Esophagus muscularis mucosa (tissue), 4 donors: Measurements from ENCODE around the gene USP28. TPM values are rescaled to one million over a fixed set of nuclear protein-coding genes. Genes with fewer than 3 reads are reported as not detected.

Experiments used
- DNase-seq: peaks from one replicate; pipeline ENCODE4 v3.0.0-alpha.2; 2017; ENCODE audit errors: extremely low spot score
- H3K27ac ChIP-seq, 4 donors: fragments of 200-600 bp; sonication (generic); replicated peaks in 1 of 4; 1 replicate in 3 of 4; 2 replicates in 1 of 4; pipeline ENCODE4 v1.5.1; 2016 to 2019; ENCODE audit warnings: mild to moderate bottlenecking in 1 of 4
- H3K27me3 ChIP-seq, 4 donors: fragments of 200-600 bp; sonication (generic); one replicate each; pipeline versions ENCODE4 v1.5.1 to v1.6.0; 2016 to 2019
- H3K36me3 ChIP-seq, 4 donors: fragments of 200-600 bp; sonication (generic); one replicate each; pipeline ENCODE4 v1.5.1; 2016 to 2019
- H3K4me1 ChIP-seq, 4 donors: fragments of 200-600 bp; sonication (generic); one replicate each; pipeline ENCODE4 v1.5.1; 2016 to 2019
- H3K4me3 ChIP-seq, 4 donors: fragments of 200-600 bp; sonication (generic); 1 replicate in 2 of 4; 2 replicates in 2 of 4; pipeline ENCODE4 v1.5.1; 2016 to 2019; ENCODE audit warnings: mild to moderate bottlenecking in 4 of 4, moderate library complexity in 1 of 4
- H3K9me3 ChIP-seq, 4 donors: fragments of 200-600 bp; sonication (generic); 1 replicate in 3 of 4; 2 replicates in 1 of 4; pipeline ENCODE4 v1.5.1; 2016 to 2019
- EP300 ChIP-seq: sonication (generic); formaldehyde crosslinking; IDR thresholded peaks from one replicate; pipeline ENCODE4 v1.6.1; 2017; ENCODE audit warnings: antibody characterized with exemption
- POLR2A ChIP-seq: fragments of 450-650 bp; IDR thresholded peaks from one replicate; pipeline ENCODE4 v1.6.1; 2017; ENCODE audit warnings: antibody characterized with exemption, moderate library complexity, mild to moderate bottlenecking, low read depth
- POLR2AphosphoS5 ChIP-seq, 2 donors: sonication (generic); formaldehyde crosslinking; IDR thresholded peaks; one replicate each; pipeline ENCODE4 v1.6.1; 2017; ENCODE audit warnings: antibody characterized with exemption in 2 of 2
- WGBS: methylation state at CpG from one replicate; pipeline ENCODE4 v1.1.5; 2018; 5-methylcytosine and 5-hydroxymethylcytosine counted together
- intact Hi-C: fragments of 100-400 bp; cut with DNase I; formaldehyde crosslinking; loops from one replicate; pipeline ENCODE4 v1.15.1; 2023
- total RNA-seq, 4 donors: library from RNA; depleted of rRNA; stranded (reverse); fragments of >200 nt; gene quantifications; one replicate each; pipeline versions ENCODE4 v1.1.0 to v1.2.1, GENCODE V29; 2016
- TF ChIP-seq, protein P1 (sequence below), 3 experiments: fragments of 200-600 bp in 2 of 3; fragments of 450-650 bp in 1 of 3; sonication (generic) in 2 of 3; IDR thresholded peaks; one replicate each; pipeline ENCODE4 v1.5.1; 2017 to 2019; ENCODE audit warnings: antibody characterized with exemption in 3 of 3, mild to moderate bottlenecking in 2 of 3, moderate library complexity in 1 of 3

The USP28 gene
- total RNA-seq, 4 donors from 2014 or later: 25.2 to 45.9 (median 35.3) TPM

DNA sequence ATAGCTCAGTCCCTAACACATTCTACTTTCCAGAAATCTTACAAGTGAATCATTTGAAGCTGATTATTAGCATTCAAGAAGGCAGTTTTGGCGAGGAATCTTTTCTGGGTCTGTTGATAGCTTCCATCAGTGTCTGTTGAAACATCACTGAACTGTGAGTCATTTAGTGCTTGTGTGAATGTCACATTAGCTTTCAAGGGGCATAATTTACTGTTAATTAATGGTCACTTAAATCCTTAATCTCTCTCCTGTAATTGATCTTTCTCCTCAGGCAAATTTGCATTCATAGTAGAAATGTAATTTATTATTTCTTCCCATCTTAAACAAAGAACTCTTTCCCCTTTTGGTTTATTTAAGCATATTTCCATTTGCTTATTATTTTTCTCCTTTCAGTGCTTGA is 31.8 kb upstream of the USP28 start:
- DNase-seq: no peak
- WGBS: 52% methylated on average over 1 of the region's 1 CpG
- Histone ChIP-seq H3K9me3 (no peaks in the 10 kb centered on the region), H3K4me1 (no peaks in the 10 kb centered on the region), H3K4me3 (no peak overlapping the region), H3K27ac (no peak overlapping the region), H3K27me3 (peaks cover 0 to 37% (median 0%) of the 10 kb centered on the region in 4 donors), H3K36me3 (no peaks in the 10 kb centered on the region)
- intact Hi-C loops: no loop called here
- TF ChIP-seq POLR2A (no peak), EP300 (no peak), POLR2AphosphoS5 (IDR thresholded peaks at IDR 0.05) (no peak)
- TF ChIP-seq, protein P1, sequence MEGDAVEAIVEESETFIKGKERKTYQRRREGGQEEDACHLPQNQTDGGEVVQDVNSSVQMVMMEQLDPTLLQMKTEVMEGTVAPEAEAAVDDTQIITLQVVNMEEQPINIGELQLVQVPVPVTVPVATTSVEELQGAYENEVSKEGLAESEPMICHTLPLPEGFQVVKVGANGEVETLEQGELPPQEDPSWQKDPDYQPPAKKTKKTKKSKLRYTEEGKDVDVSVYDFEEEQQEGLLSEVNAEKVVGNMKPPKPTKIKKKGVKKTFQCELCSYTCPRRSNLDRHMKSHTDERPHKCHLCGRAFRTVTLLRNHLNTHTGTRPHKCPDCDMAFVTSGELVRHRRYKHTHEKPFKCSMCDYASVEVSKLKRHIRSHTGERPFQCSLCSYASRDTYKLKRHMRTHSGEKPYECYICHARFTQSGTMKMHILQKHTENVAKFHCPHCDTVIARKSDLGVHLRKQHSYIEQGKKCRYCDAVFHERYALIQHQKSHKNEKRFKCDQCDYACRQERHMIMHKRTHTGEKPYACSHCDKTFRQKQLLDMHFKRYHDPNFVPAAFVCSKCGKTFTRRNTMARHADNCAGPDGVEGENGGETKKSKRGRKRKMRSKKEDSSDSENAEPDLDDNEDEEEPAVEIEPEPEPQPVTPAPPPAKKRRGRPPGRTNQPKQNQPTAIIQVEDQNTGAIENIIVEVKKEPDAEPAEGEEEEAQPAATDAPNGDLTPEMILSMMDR (IDR thresholded peaks at IDR 0.05): no peak

DNA sequence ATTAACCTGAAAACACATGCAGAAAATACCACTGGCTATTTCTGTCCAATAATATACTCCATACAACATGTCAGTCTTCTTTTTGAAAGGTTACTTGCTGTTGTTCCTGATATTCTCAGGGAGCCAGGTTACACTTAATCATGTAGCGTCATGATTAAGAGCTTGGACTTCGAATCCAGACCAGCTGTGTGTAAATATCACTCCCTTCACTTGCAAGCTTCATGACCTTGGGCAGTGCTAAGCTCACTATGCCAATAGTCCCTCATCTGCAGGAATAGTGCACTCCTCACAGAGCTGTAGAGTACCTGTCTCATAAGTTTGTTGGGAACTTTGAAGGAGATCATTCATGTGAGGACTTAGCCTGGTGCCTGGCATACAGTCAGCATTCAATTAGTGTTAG is 31.1 kb upstream of the USP28 start:
- 56% methylated on average over 2 of the region's 2 CpGs for WGBS
- no peak overlapping the region for H3K27ac ChIP-seq

DNA sequence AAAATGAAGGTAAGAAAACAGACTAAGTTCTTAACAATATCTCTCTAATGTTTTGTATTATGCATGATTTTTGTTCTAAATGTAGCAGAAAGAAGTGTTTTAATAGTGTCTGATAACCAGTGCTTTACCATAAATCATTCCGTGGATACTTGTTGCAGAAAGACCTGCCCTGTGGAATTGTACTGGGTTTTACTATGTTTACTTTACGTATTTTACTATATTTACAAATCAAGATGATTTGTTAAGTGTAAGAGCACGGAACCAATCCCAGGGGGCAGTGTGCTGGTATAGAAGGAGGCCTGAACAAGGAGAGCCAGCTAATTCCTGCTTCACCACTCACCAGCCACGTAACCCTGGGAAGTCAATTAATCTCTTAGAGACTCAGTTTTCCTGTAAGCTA is 30.7 kb upstream of the USP28 start:
- no peak for TF ChIP-seq EP300
- no peak for TF ChIP-seq POLR2AphosphoS5 (IDR thresholded peaks at IDR 0.05)
- no peak for TF ChIP-seq POLR2A
- TF ChIP-seq, protein P1 (IDR thresholded peaks at IDR 0.05): no peak
- Histone ChIP-seq H3K9me3 (no peaks in the 10 kb centered on the region), H3K4me3 (no peak overlapping the region), H3K4me1 (no peaks in the 10 kb centered on the region), H3K27ac (no peak overlapping the region), H3K27me3 (peaks cover 0 to 30% (median 0%) of the 10 kb centered on the region in 4 donors), H3K36me3 (no peaks in the 10 kb centered on the region)
- intact Hi-C loops: no loop called here
- no peak for DNase-seq
- WGBS: 66% methylated on average over 4 of the region's 4 CpGs

More for the DNA sequence above, 31.1 kb upstream of the USP28 start:
- intact Hi-C loops: no loop called here
- H3K36me3 ChIP-seq: no peaks in the 10 kb centered on the region
- DNase-seq: no peak
- peaks cover 0 to 34% (median 0%) of the 10 kb centered on the region in 4 donors for H3K27me3 ChIP-seq
- H3K9me3 ChIP-seq: no peaks in the 10 kb centered on the region
- no peaks in the 10 kb centered on the region for H3K4me1 ChIP-seq
- no peak overlapping the region for H3K4me3 ChIP-seq
- TF ChIP-seq, protein P1 (IDR thresholded peaks at IDR 0.05): no peak
- TF ChIP-seq POLR2AphosphoS5 (IDR thresholded peaks at IDR 0.05): no peak

DNA sequence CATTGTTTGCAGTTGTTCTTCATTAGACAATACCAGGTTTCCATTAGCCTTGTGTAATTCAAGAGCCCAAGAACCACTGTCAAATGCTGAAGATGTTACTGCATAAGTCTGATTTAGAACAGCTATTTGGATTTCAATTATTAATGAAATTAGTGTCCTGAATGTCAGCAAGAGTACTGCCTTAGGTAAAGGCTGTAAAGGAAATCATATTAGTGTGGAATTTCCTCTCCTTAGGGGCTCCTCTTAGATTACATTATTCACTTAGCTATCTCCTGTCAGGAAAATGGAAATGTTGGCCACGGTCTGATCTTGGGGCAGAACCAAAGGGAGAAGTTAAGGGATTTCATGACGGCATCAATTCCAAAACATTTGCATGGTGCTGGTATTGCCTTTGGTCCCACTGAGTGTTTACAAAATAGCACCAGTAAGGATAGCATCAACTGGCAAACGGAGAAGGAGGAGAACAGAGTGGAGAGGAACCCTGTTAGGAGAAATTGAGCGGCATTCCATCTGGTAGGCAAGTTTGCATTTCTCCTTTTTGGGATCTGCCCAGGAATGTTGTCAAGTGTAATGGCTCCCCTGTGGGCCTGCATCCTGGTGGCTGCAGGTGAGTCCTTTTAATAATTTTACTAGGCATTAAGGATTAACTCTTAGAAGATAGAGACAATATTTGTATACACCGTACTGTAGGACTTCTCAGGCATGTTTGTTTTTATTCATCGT is 29.2 kb upstream of the USP28 start, which contains the start of gene HTR3B:
Gene HTR3B, plus strand, starts transcription at position 418 of the 723 bp plus-strand sequence. Its CDS starts 138 bp downstream, at position 556.
- WGBS: 67% methylated on average over 6 of the region's 6 CpGs
- Histone ChIP-seq H3K9me3 (no peaks in the 10 kb centered on the region), H3K27me3 (peaks cover 0 to 28% (median 0%) of the 10 kb centered on the region in 4 donors), H3K27ac (no peak within 1 kb of the TSS), H3K4me3 (no peak within 1 kb of the TSS), H3K36me3 (no peaks in the 10 kb centered on the region), H3K4me1 (no peaks in the 10 kb centered on the region)
- intact Hi-C loops: no loop called here
- TF ChIP-seq POLR2AphosphoS5 (IDR thresholded peaks at IDR 0.05) (no peak), EP300 (no peak), POLR2A (no peak)
- DNase-seq: no peak

DNA sequence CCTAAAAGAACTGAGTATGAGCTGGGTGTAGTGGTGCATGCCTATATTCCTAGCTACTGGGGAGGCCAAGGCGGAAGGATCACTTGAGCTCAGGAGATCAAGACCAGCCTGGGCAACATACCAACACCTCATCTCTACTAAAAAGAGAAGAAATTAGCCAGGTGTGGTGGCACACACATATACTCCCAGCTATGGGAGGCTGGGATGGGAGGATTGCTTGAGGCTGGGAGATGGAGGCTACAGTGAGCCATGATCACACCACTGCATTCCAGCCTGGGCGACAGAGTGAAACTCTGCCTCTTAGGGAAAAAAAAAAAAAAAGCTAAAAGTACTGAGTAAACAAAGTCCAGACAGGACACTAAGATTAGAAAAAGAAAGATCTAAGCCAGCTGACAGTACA is 25.8 kb upstream of the USP28 start:
- Histone ChIP-seq H3K36me3 (no peaks in the 10 kb centered on the region), H3K27ac (no peak overlapping the region), H3K9me3 (no peaks in the 10 kb centered on the region), H3K27me3 (peaks cover 0 to 6% (median 0%) of the 10 kb centered on the region in 4 donors), H3K4me1 (peaks cover 0 to 4% (median 0%) of the 10 kb centered on the region in 4 donors), H3K4me3 (no peak overlapping the region)
- 79% methylated on average over 2 of the region's 2 CpGs for WGBS
- intact Hi-C loops: no loop called here
- DNase-seq: no peak
- no peak for TF ChIP-seq EP300
- TF ChIP-seq POLR2A: no peak
- no peak for TF ChIP-seq POLR2AphosphoS5 (IDR thresholded peaks at IDR 0.05)
- TF ChIP-seq, protein P1 (IDR thresholded peaks at IDR 0.05): no peak
